GM21367 (cell line): Measurements from ENCODE around the gene PCDHGA3.
"Not testable (repeated sequence)": the region's sequence is repeated elsewhere in the genome, so short reads cannot be mapped to it uniquely, and the experiment has no call there.

Source experiments
- ATAC-seq: cut with Tn5 transposase; IDR thresholded peaks from one replicate; pipeline ENCODE4 v1.9.1; 2021; ENCODE audit not compliant: unreplicated experiment

PCDHGA3 gene

DNA sequence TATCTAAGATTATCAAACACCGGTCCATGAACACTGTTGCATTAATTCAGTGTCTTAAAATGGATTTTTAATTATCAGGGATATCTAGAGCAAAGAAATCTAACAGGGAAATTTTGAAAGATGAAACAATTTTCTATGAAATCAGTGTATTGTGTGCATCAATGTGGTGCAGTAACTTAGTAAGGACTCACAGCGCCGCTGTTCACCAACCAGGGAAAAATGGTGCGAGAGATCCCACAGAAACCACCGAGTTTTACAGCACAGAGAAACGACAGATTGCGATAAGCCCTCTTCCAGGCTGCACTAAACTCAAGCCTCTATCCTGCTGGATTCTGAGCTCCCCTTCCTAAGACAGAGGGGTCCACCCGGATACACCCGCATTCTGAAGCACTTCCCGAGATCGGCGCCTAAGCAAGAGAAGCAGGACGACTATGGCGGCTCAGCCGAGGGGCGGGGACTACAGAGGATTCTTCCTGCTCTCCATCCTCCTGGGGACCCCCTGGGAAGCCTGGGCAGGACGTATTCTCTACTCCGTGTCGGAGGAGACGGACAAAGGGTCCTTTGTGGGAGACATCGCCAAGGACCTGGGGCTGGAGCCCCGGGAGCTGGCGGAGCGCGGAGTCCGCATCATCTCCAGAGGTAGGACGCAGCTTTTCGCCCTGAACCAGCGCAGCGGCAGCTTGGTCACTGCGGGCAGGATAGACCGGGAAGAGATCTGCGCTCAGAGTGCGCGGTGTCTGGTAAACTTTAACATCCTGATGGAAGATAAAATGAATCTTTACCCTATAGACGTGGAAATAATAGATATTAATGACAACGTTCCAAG is 39.1 kb downstream of the PCDHGA3 start, which contains the start of gene PCDHGA7:
TSS of gene PCDHGA7 (plus strand) at position 274 of the 826 bp plus-strand sequence. CDS start at position 432, 158 bp downstream.
- no peak for ATAC-seq

DNA sequence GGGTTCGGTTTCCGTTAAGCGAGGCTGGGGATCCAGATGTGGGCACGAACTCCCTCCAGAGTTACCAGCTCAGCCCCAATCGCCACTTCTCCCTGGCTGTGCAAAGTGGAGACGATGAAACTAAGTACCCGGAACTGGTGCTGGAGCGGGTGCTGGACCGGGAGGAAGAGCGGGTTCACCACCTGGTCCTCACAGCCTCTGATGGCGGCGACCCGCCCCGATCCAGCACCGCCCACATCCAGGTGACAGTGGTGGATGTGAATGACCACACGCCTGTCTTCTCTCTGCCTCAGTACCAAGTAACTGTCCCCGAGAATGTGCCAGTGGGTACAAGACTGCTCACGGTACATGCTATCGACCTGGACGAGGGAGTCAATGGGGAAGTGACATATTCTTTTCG is 39.7 kb downstream of the PCDHGA3 start:
- no peak for ATAC-seq

DNA sequence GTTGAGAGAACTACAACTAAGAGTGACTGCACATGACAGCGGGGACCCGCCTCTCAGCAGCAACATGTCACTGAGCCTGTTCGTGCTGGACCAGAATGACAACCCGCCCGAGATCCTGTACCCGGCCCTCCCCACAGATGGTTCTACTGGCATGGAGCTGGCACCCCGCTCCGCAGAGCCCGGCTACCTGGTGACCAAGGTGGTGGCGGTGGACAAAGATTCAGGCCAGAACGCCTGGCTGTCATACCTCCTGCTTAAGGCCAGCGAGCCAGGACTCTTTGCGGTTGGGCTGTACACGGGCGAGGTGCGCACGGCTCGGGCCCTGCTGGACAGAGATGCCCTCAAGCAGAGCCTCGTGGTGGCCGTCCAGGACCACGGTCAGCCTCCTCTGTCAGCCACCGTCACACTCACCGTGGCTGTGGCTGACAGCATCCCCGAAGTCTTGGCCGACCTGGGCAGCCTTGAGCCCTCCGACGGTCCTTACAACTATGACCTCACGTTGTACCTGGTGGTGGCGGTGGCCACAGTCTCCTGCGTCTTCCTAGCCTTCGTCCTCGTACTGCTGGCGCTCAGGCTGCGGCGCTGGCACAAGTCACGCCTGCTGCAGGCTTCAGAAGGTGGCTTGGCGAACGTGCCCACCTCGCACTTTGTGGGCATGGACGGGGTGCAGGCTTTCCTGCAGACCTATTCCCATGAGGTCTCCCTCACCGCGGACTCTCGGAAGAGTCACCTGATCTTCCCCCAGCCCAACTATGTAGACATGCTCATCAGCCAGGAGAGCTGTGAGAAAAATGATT is 41.0 kb downstream of the PCDHGA3 start:
- no peak for ATAC-seq

DNA sequence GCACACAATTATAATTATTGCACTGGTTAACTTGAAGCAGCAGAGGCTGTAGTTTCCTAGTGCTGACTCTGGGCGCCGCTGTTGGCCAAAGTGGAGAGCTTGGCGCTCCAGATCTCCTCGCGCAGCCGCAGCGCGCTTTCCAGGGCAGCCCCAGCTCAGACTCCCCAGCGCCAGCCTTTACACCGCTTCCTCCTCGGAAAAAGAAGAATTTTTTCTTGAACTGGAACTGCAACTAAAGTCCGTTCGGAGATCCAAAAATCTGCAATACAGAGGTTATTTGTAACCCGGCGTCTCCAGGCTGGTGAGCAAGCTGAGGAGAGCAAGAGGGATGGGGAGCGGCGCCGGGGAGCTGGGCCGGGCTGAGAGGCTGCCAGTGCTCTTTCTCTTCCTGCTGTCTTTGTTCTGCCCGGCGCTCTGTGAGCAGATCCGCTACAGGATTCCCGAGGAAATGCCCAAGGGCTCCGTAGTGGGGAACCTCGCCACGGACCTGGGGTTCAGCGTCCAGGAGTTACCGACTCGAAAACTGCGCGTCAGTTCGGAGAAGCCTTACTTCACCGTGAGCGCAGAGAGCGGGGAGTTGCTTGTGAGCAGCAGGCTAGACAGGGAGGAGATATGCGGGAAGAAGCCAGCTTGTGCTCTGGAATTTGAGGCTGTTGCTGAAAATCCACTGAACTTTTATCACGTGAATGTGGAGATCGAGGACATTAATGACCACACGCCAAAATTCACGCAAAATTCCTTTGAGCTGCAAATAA is 44.1 kb downstream of the PCDHGA3 start, which contains the start of gene PCDHGB4:
TSS of gene PCDHGB4 (plus strand) at position 142 of the 755 bp plus-strand sequence. CDS start at position 329, 187 bp downstream.
- not testable (repeated sequence) for ATAC-seq

DNA sequence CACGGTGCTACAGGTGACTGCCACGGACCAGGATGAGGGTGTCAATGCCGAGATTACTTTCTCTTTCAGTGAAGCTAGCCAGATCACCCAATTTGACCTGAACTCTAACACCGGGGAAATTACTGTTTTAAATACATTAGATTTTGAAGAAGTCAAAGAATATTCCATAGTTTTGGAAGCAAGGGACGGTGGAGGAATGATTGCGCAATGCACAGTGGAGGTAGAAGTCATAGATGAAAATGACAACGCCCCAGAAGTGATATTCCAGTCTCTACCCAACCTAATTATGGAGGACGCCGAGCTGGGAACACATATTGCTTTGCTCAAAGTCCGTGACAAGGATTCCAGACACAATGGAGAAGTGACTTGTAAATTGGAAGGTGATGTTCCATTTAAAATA is 45.0 kb downstream of the PCDHGA3 start:
- ATAC-seq: no peak

- no peak for ATAC-seq
These were observed 45.8 kb downstream of the PCDHGA3 start for GRCh38 chr5:141389153-141390042.

DNA sequence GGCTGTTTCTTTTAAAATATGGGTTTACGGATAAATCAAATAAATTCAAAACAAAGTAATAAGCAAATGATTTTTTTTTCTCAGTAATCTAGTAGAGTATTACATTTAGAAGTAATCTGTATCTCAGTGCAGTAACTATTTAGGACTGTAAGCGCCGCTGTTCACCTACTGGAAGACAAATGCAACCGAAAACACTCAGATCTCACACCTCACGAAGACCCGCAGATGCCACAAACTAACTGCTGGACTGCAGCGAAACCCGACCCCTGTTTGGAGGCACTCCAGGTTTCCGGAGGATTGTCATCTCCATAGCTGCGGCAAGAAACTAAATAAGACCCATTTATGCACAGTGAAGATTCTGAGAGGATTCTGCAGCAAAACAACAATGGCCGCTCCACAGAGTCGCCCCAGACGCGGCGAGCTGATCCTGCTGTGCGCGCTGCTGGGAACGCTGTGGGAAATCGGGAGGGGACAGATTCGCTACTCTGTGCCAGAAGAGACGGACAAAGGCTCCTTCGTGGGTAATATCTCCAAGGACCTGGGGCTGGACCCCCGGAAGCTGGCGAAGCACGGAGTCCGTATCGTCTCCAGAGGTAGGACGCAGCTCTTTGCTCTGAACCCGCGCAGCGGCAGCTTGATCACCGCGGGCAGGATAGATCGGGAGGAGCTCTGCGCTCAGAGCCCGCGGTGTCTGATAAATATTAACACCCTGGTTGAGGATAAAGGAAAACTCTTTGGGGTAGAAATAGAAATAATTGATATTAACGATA is 49.0 kb downstream of the PCDHGA3 start, which contains the start of gene PCDHGA8:
TSS of gene PCDHGA8 (plus strand) at position 205 of the 770 bp plus-strand sequence. CDS start at position 386, 181 bp downstream.
- no peak for ATAC-seq

DNA sequence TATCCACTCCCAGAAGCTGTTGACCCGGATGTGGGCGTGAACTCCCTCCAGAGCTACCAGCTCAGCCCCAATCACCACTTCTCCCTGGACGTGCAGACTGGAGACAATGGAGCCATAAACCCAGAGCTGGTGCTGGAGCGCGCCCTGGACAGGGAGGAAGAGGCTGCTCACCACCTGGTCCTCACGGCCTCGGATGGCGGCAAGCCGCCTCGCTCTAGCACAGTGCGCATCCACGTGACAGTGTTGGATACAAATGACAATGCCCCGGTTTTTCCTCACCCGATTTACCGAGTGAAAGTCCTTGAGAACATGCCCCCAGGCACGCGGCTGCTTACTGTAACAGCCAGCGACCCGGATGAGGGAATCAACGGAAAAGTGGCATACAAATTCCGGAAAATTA is 49.6 kb downstream of the PCDHGA3 start:
- no peak for ATAC-seq

- ATAC-seq: not testable (repeated sequence)
These were observed 51.0 kb downstream of the PCDHGA3 start for GRCh38 chr5:141394401-141395187.
